Measurements from ENCODE around the gene MPRIP.
"Not testable (repeated sequence)": the region's sequence is repeated elsewhere in the genome, so short reads cannot be mapped to it uniquely, and the experiment has no call there.

MPRIP gene

DNA sequence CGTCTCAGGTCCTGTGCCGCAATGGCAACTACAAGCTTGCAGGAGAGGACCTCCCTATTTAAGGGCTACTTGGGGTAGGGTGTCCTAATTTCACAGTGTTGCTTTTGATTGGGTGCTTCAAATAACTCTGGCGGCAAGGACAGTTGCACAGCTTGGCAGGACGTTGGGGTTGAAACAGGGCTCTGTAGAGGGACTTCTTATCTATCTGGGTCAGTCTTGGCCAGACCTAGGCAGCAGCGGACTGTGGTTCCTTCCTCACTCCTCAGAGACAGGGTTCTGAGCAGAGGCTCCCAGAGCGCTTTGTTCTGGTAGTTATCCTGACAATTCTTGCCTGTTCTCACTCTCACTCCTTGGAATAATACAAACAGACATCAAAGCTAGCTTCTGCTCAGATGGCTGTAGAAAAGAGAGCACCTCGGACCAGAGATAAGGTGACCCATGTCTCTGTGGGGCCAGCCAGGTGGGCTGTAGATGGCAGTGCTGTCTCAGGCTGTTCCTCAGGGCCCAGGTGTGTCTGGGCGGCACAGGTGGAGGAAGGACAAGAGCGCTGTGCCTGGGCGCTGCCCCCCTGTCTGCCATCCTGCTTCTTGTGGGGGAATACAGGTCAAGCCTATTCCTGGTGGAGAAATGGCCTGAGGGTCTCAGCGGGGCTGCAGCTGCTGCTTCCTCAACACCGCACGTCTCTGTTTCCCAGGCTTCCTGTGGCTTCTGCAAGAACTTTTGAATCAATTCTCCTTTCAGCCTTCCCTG, 102.8 kb downstream of the MPRIP start:
- DNase-seq (ENCODE audit: low read depth in 3 of 3) = no peak

DNA sequence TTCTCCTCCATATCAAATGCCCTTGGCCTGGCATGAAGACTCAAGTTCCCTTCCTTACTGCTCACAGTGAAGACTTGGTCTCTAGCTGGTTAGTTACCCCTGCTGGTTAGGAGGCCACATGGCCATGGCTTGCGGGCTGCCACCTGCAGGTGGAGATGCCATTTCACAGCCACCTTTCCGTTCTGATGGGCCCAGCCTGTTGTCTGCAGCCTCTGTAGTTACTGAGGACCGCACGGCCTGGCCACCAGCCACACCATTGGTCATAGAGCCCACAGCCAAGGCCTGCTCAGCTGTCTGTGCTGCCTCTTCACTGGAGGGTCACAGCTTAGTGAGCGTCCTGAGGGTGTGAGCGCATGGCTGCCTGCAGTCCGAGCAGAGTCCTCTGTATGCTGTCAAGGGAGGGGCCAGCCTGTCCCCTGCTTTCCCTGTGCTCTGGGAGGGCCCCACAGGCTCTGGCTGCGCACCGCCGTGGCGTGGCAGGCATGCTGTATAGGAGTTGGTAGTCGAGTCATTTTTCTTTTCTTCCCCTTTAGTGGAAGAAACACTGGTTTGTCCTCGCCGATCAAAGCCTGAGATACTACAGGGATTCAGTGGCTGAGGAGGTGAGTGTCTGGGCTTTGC, 104.6 kb downstream of the MPRIP start:
- no peak for DNase-seq (ENCODE audit: low read depth in 3 of 3)

DNA sequence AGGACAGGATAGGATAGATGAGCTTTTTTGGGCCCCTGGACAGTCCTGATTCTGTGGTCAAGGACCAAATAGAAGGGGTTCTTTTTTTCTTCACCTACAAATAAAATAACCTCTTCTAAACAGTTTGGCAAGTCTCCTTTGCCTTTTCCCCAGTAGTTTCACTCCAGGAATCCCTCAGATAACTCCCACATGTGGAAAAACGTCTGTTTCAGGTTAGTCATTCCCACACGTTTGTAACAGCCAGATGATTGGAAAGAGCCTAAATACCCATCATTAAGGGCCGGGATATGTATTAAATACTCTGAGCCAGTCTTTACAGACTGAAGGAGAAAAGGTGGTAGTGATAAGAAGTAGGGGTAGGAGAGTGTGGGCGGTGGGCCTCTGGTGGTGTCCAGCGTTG, 105.6 kb downstream of the MPRIP start:
- DNase-seq (ENCODE audit: low read depth in 3 of 3) = no peak

DNA sequence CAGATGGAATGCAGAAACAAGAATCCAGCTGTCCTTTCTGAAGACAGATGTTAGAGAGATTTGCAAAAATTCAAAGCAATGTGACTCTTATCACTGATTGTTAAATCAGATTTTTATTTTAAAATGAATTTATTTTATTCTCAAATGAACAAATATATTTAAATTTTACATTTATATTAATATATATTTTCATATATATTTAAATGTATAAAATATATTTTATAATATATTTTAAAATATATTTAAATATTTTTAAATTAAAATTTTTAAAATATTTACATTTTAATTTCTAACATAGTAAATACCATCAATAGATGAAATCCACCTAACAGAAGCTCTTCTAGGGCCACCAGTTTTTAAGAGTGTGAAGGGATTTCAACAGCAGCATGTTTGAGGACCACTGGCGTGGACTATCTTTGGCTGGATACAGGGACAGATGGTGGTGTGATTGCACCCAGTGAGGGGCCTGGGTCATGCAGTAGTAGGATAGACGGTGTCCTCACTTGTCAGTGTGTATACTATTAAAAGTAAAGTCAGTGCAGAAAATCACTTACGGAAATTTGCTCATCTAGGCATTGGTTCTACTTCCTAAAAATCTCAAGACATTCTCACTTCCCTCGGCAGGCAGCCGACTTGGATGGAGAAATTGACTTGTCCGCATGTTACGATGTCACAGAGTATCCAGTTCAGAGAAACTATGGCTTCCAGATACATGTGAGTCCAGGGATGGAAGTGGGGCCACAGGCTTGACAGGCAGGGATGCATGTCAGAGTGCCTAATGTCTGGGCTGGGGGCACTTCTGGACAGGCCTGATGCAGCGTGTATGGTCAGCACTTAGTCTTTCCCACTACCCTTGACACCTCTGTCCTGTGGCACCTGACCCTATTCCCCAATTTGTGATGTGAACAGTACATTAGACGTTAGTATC, 107.5 kb downstream of the MPRIP start:
- no peak for DNase-seq (ENCODE audit: low read depth in 3 of 3)

DNA sequence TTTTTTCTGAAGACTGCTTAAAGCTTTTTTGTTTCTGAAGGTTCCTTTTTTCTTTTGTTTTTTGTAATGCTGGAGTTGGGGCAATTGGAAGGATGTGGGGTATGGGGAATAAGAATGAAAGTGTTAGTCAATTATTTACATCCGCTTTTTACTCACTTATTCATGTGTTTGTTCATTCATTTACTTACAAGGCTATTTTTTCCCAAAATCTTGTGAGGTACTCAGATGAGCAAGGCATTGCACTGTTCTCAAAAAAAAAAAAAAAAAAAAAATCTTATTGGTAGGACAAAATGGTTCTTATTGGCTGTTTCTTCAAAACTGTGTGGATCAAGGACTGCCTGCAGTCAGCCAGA, 108.2 kb downstream of the MPRIP start:
- no peak for DNase-seq (ENCODE audit: low read depth in 3 of 3)

DNA sequence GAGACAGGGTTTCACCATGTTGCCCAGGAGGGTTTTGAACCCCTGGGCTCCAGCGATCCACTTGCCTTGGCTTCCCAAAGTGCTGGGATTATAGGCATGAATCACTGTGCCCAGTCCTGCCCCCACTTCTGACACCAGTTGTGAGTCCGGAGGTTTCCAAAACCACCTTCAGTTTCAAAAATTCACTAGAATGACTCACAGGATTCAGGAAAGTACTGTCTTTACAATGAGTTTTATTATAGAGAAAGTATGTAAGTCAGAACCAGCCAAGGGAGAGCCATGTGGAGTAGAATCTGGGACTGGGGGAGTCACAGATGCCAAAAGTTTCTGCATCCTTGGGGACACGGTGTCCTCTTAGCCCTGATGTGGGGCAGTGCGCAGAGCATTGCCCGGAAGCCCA, 108.8 kb downstream of the MPRIP start:
- peak in 1 of 3 experiments; percentile 19 for DNase-seq (ENCODE audit: low read depth in 3 of 3)

DNA sequence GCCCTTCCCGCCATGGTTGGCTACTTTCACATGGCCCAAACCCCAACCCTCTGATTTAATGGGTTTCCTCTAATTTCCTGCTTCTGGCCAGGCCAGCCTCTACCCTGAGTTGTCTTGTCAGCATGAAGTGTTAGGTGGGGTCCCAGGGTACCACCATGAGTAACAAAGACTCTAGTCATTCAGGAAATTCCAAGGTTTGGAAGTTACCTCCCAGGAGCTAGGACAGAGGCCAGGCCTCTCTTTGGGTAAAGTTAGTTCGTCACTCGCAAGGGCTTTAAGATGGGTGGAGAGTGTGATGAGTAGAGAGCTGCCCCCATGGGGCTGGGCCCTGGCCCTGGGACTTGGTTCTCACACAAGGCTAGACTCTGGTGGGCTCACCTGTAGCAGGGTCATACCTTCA, 109.3 kb downstream of the MPRIP start:
- DNase-seq (ENCODE audit: low read depth in 3 of 3) = no peak

DNA sequence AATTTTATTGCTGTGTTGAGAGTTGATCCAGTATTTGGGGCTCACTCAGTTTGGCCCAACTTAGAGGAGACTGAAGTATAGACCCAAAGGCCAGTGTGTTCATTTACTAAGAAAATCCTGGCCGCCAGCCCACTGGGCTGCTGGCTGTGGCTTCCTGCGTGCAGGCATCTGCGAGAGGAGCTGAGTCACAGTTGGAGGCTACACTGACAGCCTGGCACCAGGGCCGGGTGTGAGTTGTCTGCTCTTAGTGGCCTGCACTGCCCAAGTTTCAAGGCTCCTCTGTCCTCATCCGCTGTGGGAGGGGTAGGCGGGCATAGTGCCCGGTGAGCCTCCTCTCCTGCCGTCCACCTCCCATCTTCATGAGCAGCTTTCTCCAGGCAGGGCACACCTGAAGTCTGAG, 109.7 kb downstream of the MPRIP start:
- DNase-seq (ENCODE audit: low read depth in 3 of 3) = peak in 1 of 3 experiments; percentile 25

DNA sequence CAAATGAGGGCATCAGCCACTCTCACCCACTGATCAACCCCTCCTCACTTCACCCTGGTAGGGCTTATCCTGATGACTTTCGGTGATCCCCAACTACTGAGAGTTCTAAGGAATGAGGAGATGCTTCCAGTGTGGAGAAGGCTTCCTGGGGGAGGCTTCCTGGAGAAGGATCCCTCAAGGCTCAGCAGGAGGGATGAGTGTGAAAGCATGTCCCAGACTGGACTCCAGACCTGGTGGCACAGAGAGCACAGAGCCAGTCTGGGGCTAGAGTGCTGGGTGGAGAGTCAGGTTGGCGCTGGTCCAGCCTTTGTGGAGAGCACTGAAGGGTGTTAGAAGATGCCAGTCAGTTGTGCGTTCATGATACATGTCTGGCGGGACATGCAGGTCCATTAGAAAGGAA, 110.1 kb downstream of the MPRIP start:
- no peak for DNase-seq (ENCODE audit: low read depth in 3 of 3)

DNA sequence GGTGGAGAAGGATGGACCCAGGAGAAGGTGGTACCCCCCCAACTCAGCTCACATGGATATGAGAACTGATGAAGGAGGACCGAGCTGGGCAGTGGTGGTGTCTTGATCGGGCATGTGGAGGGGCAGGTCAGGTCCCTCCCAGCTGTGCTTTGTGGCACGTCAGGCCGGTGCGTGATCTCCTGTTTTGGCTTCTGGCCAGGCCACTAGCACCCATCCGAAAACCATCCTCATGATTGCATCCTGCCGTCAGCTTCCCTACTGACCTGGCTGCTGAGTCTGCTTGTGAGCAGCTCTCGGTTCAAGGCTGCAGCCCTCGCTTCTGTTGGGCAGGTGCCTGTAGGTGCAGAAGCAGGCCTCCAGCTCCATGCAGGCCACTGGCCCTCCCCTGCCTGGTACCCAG, 110.8 kb downstream of the MPRIP start:
- DNase-seq (ENCODE audit: low read depth in 3 of 3) = no peak

DNA sequence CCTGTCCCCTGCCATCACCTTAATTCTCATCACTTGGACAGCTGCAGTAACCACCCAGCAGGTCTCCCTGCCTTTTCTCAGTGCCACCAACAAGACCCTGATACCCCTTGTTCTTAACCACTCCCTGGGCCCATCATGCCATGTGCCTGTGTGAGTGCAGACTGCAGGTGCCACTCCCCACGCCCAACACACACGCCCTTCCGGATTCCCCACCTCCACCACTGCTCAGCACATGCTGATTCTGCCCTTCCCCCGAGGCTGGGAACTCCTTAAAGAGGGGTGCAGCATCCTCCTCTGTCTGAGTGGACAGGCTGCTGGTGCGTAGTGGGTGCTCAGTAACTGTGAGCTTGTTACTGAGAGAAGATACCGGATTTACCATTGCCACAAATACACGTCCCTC, 111.5 kb downstream of the MPRIP start:
- no peak for DNase-seq (ENCODE audit: low read depth in 3 of 3)

DNA sequence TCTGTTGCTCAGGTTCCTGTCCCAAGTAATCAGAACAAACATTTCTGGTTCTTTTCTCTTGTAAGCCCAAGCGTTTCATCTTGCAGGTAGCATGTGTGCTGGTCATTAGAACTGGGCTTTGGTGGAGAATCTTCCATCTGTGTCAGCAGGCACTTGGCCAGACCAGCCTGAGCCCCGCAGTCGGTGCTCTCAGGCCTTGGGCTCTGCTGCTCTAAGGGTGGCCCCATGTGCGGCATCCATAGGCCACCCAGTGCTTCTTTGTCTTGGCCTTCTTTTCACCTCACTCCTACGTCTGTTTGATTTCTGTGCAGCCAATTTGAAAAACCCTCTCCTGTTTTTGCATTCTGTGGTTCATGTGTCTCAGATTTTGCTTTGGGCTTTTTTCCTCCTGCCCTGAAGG, 112.3 kb downstream of the MPRIP start:
- no peak for DNase-seq (ENCODE audit: low read depth in 3 of 3)

DNA sequence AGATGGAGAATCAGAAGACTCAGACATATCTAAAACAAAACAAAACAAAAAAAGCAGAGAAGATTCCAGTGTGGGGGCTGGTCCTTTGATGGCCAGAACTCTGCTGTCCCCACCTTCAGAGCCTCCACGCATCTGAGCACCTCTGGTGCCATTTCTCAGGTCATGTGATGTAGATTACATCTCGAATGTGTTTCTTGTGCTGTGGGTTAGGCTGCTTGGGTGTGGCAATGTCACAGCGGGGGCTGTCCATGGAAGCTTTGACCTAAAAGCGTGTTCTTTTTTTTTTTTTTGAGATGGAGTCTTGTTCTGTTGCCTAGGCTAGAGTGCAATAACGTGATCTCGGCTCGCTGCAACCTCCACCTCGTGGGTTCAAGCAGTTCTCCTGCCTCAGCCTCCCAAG, 112.7 kb downstream of the MPRIP start:
- DNase-seq (ENCODE audit: low read depth in 3 of 3) = no peak

DNA sequence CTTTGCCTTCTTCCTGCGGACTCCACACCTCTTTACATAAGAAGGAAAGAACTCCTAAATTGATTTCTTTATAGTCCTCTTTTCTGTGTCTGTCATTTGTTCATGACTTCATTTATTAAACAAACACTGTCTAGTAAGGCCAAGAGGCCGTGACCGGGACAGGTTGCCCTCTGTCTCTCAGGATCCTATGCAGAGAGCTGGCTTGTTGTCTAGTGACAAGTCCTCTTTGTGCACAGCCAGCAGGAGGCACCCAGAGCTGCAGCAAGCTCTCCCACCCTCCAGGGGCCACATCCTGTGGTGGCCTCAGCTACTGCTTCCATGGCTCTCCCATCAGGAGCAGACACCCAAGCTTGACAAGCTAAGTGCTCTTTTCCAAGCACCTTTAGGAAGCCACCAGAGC, 113.3 kb downstream of the MPRIP start:
- no peak for DNase-seq (ENCODE audit: low read depth in 3 of 3)

DNA sequence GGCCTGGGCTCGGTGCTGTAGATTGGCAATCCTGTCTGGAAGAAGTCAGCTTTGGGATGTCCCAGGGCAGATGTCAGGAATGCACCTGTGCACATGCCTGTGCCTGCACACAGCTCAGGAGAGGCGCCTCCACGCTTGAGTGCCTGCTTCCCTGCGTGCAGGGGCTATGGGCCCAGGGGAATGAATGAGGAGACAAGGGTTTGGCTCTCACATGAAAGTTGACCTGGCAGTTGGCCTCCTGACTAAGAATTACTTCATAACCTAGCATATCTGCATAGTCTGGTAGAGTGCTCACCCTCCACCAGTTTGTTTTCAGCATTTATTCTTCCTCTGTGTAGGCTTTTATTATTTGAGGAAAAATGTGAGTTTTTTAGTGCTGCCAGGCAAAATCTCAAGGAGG, 113.8 kb downstream of the MPRIP start:
- no peak for DNase-seq (ENCODE audit: low read depth in 3 of 3)

DNA sequence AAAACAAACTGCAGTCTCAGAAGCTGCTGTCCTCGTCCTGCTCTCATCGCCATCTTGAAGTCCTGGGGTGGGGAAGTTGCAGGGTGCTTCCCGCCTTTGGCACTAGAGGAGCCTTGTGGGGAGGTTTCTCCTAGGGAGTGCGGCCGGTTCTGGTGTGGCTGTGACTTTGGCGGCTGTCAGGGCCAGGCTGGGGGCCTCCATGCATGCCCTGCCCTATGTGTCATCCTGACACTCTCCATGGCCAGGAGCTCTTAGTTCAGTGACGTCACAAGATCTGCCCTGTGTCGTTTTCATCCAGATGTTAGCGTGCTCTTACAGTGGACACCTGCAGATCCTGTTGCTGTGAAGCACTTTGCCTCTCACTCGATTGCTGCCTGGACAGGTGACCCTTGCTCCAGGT, 114.3 kb downstream of the MPRIP start:
- DNase-seq (ENCODE audit: low read depth in 3 of 3) = no peak

DNA sequence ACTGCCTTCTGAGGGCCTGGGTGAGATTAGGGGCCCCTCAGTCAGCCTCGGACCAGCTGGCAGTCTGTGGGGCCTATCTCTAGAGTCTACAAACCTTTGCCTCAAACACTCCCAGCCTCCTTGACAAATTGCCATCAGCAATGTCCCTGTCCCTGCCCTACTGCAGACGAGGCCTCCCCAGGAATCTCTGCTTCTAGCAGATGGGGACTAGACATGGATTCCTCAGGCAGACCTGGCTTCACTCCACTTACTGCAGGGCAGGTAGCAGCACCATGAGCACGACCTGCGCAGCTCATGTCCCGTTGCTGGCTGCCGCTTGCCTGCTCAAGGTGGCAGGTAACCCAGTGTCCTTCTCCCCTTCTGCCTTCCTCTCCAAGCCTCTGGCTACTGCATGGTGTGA, 114.8 kb downstream of the MPRIP start:
- DNase-seq (ENCODE audit: low read depth in 3 of 3) = no peak

DNA sequence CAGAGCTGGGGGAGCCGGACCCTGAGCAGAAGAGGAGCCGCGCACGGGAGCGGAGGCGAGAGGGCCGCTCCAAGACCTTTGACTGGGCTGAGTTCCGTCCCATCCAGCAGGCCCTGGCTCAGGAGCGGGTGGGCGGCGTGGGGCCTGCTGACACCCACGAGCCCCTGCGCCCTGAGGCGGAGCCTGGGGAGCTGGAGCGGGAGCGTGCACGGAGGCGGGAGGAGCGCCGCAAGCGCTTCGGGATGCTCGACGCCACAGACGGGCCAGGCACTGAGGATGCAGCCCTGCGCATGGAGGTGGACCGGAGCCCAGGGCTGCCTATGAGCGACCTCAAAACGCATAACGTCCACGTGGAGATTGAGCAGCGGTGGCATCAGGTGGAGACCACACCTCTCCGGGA, 116.2 kb downstream of the MPRIP start:
- DNase-seq (ENCODE audit: low read depth in 3 of 3) = not testable (repeated sequence)

DNA sequence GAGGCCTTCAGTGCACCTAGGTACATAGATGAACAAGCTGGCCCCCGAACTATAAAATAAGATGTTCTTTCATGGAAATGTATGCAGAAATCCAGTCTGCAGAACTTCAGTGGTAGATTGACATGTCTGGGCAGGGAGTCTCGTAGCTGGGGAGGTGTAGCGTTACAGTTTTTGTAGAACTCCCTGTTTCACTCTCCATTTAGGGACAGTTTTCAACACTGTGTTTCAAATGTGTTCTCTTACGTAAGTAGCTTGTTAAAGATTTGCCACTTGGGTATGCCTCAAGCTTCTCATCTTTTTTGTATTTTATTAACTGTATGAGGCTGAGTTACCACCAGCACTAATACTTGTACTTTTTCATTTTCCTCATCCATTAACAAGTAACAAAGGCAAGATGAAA, 117.3 kb downstream of the MPRIP start:
- no peak for DNase-seq (ENCODE audit: low read depth in 3 of 3)

DNA sequence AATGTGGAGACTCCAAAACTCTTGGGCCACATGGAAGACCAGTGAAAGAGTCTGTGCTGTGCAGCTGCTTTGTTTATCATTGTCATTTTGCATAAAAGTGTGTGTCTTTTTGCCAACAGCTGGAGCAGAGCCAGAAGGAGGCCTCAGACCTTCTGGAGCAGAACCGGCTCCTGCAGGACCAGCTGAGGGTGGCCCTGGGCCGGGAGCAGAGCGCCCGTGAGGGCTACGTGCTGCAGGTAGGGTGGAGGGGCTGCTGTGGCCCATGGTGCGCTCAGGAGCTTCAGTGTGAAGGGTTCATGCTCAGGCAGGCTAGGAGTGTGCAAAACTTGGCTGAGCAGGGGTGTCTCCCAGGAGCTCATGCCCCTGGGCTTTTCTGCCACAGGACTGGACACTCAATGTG, 118.9 kb downstream of the MPRIP start:
- no peak for DNase-seq (ENCODE audit: low read depth in 3 of 3)

DNA sequence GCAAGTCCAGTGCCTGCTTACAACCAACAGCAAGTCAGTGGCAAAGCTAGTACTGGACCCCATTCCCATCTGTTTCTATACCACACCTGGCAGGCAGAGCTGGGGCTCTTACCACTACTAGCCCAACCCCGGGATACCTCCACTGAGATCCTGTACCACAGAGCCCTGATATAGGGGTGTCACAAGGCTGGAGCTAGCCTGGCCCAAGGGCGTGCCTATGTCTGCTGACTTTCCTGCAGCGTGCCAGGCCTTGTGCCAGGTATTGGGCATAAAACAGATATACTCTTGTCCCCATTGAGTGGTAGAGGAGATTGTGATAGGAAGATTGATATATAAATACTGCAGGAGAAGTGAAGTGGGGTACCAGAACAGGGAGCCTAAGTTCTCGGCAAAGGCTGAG, 119.5 kb downstream of the MPRIP start:
- no peak for DNase-seq (ENCODE audit: low read depth in 3 of 3)

DNA sequence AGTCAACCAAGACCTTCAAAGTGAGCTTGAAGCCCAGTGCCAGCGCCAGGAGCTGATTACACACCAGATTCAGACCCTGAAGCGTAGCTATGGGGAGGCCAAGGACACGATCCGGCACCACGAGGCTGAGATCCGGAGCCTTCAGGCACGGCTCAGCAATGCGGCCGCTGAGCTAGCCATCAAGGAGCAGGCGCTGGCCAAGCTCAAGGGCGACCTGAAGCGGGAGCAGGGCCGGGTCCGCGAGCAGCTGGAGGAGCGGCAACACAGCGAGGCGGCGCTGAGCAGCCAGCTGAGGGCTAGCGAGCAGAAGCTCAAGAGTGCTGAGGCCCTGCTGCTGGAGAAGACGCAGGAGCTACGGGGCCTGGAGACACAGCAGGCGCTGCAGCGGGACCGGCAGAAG, 121.9 kb downstream of the MPRIP start:
- no peak for DNase-seq (ENCODE audit: low read depth in 3 of 3)

DNA sequence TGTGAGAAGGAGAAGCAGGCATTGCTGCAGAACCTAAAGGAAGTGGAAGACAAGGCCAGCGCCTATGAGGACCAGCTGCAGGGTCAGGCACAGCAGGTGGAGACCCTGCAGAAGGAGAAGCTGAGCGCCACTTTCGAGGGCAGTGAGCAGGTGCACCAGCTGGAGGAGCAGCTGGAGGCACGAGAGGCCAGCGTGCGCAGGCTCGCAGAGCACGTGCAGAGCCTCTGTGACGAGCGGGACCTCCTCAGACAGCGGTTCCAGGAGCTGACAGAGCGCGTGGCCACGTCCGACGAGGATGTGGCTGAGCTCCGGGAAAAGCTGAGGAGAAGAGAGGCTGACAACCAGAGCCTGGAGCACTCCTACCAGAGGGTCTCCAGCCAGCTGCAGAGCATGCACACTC, 122.4 kb downstream of the MPRIP start:
- no peak for DNase-seq (ENCODE audit: low read depth in 3 of 3)
